Stimulated activated CD8-positive, alpha-beta memory T cell treated with anti-CD3 and anti-CD28 coated beads, Interleukin-15, amount 100 ng/mL, for 1 hour (primary cell): ENCODE data around the gene NR1H4.
"Not testable (repeated sequence)": the region's sequence is repeated elsewhere in the genome, so short reads cannot be mapped to it uniquely, and the experiment has no call there.

Source experiments
- DNase-seq: peaks from one replicate; pipeline ENCODE4 v3.0.0-alpha.2; 2020; ENCODE audit warnings: low read depth

Gene NR1H4

DNA sequence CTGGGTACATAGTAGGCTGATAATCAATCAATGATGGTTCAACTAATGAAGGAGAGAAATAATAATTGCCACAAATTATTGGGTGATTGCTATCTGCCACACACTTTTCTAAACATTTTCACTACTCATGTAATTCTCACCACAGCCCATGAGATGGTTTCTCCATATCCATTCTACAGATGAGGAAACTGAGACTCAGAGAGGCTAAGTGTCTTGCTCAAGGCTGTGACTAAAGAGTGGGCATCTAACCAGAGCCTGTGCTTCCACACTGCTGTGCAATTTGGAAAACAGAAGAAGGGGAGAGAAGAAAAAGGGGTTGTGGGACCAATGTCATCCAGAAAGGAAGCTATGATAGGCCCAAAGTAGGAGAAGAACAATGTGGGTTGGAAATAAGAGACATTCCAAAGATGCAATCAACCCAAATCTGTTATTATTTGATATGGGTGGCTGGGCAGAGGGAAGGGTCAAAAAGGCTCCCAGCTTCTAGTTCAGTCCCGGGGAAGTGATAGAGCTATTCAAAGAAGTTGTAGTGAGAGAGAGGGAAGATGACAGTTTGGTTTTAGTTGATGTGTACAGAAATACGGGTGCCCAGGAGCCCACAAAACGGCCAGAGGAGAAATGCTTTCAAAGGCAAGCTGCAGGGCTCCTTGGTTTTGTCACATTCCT is 483 bp upstream of the NR1H4 start:
- no peak for DNase-seq

DNA sequence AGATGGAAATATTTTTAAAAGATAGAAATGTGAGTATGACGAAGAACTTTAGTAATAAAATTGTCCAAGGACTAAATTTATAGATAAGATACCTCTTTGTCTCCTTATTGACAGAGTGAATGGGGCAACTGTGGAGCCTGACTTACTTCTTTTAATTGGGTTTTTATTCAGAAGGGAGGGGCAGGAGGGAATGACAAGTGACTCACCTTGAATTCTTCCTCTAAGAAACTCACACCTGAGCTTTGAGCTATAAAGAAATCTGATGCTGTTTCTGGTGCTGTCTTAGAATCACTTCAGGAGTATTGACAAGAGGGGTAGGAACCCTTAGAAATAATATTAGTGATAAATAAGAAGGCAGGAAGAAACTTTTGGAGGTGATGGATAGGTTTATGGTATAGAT is 951 bp downstream of the NR1H4 start:
- DNase-seq, result no peak

DNA sequence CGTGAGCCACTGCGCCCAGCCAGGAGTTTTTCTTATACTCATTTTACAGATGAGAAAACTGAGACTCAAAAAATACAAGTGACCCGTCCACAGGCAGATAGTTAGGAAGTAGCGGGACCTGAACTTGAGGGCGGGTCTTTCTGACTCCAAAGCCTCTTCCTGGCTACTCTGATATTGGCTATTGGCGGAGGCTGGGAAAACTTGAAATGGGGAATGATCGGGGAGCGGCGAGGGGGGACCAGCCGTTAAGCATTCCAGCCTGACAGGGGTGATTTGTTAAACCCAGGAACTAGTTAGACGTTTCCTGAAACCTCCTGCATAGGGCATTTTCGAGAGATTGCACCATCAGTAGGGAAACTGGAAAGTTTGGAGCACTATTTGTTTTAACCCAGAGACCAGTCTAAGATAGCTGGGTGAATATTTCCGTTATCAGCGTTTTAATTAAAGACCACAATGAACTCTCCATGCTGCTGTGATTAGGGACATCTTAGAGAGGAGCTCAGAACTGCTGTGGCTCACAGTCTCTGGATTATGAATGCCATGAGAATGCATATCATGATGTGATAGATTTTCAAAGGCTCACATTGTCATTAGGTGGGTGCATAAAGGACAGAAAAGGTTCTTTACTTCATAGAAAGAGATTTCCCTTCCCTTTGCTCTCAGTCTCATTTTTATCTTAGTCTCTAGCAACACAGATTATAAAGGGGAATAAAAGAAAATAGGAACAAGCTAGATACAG is 2.5 kb downstream of the NR1H4 start:
- DNase-seq, result no peak

DNA sequence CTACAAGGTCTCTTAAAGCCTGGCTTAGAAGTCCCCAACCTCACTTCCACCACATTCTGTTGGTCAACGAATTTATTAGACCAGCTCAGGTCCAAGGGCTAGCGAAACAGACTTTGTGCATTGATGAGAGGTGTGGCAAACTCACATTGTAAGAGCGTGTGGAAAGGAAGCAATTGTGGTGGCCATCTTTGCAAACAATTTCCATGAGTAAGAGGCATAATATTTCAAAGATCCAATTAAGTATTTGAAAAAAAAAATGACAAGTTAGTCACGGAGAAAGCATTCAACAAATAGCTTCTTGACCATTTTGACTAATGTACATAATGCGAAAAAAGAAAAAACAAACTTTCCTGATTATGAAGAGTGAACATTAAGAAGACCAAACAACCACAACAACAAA is 7.4 kb downstream of the NR1H4 start:
- DNase-seq, result no peak

DNA sequence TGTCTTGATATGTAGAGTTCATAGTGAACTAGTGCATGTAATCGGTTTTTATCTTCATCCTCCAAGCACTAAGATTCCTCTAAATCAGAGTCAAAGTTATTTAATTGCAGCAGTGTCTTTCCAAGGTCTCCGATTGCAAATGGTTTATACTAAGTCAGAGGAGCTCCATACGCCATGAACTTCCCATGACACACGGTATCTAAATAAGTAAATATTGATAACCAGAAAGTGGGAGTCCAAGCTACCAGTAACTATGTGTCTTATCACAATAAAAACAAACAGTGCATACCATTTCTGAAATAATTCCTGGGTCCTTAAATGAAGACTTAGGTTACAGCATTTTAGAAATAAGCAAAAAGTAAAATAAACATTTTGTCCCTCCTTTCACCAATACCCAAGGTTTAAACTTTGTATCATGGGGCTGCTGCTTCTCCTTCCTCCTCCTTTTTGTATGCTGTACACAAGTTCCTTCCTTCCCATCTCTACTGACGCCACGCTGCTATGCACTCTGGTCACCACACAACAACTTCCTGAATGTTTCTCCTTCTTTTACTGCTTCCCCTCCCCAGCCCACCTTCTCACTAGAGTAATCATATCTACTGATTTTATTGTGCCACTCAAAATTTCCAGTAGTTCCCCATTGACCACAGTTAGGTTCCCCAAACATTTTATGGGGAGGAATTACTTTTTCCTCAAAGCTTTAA is 10.7 kb downstream of the NR1H4 start:
- DNase-seq, result no peak

DNA sequence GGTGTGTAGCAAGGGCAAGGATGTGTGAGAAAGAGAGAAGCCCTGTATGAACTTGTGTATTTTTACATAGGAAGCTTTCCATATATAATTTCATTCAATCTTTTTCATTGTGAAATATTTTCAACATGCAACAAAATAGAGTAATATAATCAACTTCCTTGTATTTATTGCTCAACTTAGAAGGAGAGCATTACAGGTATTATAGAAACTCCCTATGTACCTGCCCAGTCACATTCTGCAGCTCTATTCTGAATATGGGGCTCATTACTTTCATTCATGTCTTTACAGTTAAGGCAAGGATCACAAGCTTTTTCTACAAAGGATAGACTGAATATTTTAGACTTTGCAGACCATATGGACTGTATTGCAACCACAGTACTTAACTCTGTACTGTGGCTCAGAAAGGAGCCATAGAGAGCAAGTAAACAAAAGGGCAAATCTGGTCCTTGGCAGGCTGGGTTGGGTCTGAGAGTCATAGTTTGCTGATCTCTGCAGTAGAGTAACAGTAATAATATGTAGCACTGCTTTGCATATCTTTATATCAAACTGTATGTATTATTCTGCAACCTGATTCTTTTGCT is 11.3 kb downstream of the NR1H4 start:
- no peak for DNase-seq

DNA sequence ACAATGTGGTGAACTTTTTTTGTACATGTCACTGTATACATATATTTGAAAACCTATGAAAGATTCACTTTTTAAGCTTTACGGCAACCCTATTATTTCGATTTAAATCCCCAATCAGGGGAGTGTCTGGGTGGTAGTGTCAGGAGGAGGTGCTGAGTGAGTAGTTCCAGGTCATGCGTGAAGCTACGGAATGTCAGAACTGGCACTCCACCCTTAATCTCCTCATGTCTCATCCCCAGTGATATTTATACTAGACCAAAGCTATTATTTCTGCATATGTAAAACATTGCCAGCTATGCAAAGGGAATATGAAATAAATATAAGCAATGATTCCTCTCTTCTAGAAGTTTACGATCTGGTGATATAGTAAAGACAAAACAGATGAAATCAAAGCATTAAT is 12.3 kb downstream of the NR1H4 start:
- DNase-seq, result no peak

DNA sequence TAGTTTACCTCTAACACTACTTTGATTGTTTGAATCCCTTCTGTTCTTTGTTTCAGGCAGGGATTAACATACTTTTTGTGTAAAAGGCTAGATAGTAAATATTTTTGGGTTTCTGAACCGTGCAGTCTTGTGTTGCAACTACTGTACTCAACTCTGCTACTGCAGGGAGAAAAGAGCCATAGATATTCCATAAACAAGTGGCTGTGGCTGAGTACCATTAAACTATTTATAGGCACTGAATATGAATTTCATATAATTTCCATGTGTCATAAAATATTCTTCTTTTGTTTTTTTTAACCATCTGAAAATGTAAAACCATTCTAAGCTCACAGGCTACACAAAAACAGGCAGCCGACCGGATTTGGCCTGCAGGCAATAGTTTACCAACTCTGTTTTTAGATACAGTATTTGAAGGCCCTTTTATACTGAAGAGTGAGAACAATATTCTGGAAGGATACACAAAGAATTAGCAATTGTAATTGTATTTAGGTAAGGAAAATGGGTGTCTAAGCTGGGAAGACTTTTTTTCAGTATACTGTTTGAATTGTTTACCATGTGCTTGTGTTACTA is 15.7 kb downstream of the NR1H4 start:
- no peak for DNase-seq

DNA sequence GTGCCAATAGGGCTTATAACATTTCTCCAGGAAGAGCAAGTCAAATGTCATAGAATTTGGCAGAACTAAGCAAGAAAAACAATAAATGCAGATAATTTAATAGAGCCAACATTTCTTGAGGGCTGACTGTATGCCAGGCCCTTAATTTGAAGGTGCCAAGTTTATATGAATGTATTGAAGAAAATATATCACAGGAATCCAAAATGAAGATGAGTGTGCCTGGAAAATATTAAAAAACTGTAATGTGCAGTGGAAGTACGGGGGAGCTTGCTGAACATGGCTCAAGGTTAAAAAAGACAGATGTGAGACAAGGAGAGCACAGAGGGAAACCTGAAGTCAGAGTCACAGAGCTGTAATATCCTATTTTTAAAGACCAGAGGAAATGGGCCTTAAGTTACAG is 16.4 kb downstream of the NR1H4 start:
- no peak for DNase-seq

DNA sequence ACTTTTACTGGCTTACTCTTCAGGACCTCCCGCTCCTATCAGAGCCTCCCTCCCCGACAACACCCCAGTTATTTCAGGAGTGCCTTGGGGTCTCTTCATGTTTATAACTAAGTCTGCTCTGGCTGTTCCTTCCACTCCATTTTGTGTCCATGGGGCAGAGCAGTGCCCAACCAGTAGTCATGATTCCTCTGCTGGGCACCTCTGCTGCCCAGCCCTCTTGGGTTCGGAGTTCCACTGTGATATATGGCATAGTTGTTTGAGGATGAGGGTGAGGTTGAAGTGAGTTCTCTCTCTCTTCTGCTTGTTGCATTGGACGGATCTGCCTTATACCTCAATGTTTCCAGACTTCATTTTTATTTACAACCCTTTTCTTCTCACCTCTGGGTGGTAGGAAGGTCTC is 17.4 kb downstream of the NR1H4 start:
- no peak for DNase-seq

DNA sequence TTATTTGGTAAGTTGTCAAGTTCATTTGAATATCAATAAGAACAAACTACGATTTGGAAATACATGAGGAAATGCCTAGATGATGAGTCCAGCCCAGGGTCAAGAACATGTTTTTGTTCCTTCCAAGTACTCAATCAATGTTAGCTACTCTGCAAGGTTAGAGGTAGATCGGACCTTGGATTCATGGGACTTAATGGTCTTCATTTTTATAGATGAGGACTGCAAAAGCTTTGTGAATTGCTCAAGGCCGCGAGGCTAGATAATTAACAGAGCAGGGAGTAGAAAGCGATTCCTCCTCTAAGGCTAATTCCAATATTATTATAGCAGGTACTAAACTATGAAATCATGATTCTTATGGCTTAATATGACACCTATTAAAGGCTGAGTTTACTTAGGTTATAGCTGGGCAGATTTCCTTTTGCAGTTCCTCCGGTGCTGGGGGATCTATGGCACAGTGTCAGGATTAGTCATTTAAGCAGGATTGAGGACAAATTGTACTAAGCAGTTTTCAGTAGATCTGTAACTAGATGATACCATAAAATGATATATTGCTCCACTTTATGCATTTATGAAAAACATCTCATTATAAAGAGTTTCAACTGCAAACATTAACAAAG is 19.8 kb downstream of the NR1H4 start:
- no peak for DNase-seq

DNA sequence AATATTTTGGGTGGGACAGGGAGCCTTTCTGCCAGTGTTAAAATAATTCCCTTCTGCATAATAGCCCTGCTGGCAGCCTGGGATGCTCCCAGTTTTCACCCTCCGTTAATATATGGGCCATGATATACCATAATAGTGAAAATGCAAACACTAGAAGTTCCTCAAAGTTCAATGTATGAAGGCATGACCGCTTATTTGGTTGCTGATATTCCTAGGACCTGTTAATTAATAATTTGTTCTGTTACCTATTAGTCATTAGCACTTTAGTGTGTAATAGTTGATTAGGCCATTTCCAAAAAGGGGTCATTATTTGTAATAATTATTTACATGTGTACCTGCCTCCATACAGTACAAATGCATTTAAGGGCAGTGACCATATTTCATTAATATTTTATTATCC is 20.4 kb downstream of the NR1H4 start:
- DNase-seq, result no peak

DNA sequence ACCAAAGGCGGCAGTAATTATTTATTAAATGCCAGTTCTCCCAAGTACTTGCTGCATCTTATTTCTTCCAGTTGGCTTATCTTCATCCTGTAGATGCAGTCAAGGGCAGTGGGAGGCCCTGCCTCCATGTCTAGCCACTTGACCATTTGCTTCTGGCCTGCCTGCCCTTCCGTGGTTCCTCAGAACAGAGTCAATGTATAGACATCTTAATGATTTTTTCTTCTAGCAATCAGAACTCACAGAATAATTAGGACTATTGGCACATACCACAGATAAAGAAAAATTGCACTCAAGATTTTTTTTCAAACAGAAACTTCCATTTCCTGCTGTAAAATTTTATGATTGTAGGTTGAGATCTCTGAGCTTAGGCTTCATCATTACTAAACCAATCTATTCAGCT is 20.9 kb downstream of the NR1H4 start:
- DNase-seq, result no peak

DNA sequence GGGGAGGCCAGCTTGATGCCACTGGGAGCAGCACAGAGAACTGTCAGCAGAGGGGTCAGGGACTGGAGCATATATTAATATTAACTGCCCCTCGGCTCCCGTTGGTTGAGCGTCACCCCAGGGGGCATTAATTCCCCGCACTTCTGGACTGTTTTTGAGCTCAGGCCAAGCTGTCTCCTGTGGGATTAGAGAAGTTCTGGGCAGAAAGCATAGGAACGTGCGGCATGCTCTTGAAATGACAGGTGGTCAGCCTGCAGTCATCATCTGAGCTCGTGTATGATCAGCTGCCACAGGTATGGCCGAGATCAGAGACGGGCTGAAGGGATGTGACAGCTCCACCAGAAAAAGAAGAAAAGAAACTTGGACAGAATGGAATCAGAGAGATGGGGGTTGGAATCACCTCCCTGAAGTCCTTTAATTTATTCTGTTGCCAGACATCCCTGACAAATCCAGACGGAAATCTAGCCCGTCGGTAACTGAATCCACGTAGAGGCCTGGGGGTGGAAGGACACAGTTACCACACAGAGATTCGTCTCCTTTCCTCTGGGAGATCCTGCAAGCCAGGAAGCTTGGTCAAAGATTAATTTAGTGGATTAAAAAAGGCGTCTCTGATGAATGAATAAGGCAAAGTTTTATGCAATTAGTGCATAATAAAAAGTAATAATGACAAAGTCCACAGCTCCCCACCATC is 23.6 kb downstream of the NR1H4 start:
- no peak for DNase-seq

DNA sequence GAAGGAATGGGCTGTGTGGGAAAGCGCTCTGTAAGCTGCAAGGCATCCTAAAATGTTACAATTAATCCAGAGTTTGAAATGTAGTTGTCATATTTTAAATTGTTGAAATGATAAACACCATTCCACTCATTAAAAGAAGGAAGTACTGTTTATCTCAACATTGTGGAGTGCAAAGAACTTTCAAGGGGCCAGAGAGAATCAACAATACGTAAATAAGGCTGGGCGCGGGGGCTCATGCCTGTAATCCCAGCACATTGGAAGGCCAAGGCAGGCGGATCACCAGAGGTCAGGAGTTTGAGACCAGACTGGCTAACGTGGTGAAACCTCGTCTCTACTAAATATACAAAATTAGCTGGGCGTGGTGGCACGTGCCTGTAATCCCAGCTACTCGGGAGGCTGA is 24.5 kb downstream of the NR1H4 start:
- DNase-seq, result no peak

DNA sequence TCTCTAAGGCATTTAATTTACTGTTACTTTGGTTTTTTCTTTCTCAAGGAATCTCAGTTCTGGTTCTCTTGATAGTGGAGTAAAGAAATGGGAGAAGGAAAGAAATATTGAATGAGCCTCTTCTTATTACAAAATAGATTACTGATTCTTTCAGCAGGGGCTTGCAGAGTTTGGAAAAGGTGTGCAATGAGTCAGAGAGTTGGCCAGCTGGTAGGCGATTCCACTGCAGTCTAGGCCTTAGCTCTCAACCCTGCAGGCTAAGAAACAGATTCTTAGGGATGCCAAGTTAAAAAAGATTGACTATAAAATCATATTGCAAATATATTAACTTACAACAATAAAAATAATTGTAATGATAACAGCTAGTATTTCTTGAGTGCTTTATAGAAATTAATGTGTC is 25.8 kb downstream of the NR1H4 start:
- no peak for DNase-seq

DNA sequence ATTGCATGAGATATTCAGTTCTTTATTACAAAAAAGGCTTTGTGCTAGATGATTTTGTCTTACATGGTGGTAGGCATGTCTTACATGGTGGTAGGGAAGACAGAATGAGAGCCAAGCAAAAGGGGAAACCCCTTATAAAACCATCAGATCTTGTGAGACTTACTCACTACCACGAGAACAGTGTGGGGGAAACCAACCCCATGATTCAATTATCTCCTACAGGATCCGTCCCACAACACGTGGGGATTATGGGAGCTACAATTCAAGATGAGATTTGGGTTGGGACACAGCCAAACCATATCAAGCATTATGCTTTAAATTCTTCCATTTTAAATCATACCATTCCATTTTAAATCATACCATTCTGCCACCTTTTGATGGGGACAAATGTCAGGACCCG is 29.1 kb downstream of the NR1H4 start:
- not testable (repeated sequence) for DNase-seq

DNA sequence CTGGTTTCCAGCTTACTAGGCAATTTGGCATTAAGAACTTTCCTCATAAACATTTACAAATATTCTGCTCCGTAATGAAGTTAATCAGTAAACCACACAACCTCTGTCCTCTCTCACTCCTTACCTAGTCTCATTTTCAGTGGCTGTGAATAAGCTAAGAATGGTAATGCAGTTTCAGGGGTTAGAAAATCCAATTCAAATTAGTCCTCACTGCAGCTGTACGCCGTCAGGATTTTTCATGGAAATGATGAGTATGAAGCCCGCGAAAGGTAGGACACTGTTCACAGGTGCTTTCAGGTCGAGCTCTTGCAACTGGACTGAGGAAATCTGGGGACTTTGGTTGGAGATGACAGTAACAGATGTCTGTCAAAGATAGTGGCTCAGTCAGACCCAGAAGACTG is 29.6 kb downstream of the NR1H4 start:
- no peak for DNase-seq

DNA sequence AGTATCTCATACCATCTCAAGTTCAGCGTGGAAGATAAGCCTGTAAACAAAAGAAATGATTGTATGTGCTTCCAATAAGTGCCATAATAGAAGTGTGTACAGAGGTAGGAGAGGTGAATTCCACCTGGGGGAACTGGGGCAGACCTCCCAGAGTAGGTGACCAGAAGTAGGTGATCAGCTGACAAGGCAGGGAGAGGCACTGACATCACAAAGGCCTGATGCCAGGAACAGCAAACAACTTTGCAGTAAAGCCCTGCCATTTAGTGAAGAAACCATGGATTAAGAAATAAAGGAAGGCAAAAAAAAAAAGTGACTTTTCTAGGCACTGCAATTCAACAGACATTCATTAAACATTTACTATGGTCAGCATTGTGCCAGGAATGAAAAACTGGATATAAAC is 31.1 kb downstream of the NR1H4 start:
- no peak for DNase-seq

DNA sequence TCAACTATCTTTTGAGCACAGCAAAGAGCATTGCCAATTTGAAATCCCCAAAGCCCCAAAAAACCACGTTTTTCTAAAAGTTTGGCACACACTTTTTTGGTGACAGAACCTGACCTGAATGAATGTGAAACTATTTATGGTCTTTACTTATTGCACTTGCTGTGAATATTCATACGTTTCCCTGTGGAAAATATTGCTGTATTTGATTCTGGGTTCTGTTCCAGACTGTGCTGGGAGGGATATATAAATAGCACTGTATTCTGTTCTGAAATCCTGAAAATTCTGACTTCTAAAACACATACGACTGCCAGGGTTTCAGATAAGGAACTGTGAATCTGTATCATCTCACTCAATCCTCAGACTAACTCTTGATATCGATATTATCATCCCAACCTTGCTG is 35.1 kb downstream of the NR1H4 start:
- DNase-seq, result no peak

DNA sequence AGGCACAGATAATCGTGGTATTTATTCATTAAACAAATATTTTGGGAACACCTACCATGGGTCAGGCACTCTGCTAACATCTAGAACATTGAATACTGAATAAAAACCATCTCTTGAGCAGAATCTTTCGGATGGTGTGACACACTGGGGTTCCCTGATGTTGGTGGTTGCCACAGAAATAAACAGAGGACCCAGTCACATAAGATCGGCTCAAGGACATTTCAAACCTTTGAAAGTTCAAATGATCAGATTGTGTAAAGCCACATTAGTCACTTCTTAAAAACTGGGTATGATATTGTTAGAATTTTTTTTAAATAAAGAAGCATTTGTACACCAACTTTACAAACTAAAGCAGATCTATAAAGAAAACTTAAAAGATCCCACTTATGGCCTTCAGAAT is 39.0 kb downstream of the NR1H4 start:
- no peak for DNase-seq

DNA sequence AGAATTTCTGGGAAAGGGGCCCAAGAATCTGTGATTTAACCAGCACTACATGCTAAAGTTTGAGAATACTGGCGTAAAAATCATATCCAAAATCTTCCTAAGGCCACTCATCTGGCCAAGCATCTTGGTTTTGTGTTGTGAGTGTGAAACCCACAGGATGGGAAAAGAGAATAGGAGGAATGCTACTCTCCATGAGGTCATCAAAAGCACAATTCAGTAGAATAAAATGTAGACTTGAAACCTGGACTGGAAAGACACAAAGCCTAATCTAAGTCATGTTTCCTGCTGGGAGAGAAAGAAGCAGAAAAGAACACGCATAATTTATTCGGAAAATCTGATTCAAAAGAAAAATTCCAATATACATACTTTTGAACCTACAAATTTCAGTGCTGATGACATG is 42.3 kb downstream of the NR1H4 start:
- no peak for DNase-seq
